Measurements from ENCODE around the gene BBX.

DNA sequence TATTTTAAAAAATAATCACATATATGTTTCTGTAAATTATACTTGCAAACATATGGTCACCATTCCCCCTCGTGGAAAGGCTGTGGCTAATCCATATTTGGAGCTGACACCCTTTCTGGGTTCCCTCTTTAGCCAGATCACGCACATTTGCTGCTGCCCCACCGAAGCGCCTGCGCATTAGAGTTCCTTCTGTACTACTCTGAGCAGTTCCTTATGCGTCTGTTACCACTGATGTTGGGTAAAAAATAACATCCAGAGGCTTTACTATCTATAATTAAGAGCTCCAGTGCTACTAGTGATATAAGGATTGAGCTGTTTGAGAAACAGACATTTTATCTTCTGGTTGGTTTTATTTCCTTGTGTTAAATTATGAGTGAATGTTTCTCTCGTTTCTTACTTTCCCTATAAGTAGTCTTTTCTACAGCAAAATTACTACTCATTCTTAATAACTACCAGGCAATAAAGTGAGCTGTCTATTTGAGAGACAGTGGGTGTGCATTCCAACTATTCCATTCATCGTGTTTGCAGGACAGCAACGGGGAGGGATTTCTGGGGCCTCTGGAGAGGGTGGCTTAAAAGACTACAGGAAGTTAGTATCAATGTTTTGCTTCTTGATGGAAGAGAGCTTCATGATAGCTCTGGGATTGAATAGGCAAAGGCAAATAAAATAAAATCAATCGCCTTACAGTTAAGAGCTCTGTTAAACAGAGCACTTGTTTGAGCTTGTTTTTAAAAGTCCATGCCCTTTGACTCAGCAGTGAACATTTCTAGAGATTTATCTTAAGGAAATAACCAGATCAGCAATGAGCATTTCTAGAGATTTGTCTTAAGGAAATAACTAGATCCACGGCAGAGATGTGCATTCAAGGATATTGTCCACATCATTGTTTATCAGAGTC, 322.9 kb downstream of the BBX start:
- TF ChIP-seq CTCF (IDR thresholded peaks at IDR 0.05) (no peak), POLR2A (IDR thresholded peaks at IDR 0.05) (no peak)
